CD4-positive, alpha-beta T cell treated with Interleukin-17A for 1 hour (primary cell): Measurements from ENCODE around the gene ATG7.
"Not testable (repeated sequence)": the region's sequence is repeated elsewhere in the genome, so short reads cannot be mapped to it uniquely, and the experiment has no call there.

Source experiments
- DNase-seq: peaks from one replicate; pipeline ENCODE4 v3.0.0-alpha.2; 2020

Gene ATG7

DNA sequence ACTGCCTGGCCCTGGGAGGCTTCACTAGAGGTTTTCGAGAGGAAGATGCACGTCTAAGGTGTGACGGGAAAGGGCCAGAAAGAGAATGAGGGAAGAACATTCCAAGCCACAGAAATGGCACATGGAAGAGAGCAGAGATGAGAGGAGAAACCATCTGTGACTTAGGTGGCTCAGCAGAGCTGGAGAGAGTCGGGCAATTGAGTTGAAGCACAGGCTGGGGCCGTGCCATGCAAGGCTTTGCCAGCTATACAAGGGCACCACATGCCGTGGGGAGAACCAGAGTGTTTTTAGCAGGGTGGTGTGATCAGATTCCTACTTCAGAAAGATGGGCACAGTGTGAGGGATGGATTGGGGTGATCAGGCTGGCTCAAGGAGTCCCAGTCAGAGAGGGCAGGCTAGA, 245.4 kb downstream of the ATG7 start:
- DNase-seq = no peak

DNA sequence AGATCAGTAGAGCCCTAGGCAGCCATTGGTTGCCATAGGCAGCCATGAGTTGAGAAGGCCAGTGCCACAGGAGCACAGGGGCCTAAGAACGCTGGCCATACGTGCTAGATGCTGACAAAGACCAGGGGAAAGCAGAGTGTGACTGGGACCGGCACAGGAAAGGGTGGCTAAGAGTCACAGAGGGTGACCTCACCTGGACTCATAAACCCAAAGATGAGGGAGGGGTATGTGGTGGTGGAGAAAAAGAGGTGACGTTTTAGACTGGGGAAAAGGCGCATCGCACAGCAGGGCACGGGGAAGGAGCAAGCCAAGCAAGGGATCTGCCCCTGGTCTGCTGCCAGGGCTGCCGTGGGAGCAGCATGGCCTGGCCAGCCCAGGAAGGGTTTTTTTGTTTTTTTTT, 249.0 kb downstream of the ATG7 start:
- no peak for DNase-seq

DNA sequence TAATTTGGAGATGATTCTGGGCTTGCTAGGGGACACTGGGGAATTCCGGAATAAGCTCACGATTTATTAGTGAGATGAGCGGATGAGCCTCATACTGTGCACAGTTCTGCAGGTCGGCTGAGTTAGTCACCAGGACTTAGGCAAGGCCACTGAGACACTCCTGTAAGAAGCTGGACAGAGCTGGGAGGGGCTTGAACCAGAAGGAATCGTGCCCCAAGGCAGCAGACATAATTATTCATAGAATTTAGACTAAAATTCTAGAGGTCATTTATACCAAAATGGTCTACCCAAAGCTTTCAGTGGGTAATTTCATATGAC, 250.2 kb downstream of the ATG7 start:
- no peak for DNase-seq

DNA sequence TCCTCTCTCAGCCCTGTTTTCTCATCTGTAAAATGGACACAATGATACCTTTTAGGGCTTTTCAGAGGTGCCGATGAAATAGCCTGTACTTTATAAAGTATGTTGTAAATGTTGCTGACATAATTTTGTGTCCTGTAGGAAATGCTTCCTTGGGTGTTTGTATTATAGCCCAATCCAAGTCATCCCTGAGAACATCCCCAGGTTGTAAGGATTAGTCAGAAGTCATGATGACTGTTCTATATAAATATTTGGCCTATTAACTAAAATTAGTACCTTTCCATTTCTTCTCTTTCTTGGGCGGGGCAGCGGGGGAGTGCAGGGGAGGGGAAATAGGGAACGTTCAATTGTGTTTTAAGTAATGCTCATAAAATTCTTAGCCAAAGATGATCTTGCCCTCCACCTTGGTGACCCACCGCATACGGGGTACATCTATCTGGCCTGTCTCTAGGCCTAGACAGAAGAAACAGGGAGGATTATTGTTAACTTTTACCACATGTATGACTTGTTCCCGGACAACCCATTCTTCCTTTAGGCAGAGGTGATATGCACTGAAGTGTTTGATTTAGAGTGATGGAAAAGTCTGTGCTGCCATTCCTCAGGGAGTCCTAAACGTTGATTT, 250.9 kb downstream of the ATG7 start:
- no peak for DNase-seq

DNA sequence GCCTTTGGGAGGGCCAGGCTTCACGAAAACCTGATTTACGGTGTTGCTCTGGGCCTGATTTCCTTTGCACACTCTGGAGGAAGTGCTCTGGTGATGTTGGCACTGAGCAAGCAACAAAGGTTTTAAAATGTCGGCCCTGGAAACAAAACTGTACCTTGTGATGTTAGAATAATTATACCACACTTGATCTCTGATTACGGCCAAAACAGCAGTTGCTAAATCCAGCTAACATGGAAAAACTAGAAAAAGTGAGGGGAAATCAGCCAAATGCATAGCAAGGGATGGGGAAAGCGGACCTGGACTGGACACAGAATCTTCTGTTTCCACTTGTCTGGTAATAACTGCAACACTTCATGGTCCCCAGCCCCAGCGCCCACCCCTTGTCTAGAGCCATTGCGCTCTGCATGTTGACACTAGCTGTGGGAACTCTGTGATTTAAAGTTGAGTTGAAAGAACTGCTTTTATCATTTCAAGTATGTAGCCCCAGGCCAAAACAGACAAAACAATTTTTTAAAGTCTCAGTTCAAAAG, 251.4 kb downstream of the ATG7 start:
- DNase-seq = no peak

DNA sequence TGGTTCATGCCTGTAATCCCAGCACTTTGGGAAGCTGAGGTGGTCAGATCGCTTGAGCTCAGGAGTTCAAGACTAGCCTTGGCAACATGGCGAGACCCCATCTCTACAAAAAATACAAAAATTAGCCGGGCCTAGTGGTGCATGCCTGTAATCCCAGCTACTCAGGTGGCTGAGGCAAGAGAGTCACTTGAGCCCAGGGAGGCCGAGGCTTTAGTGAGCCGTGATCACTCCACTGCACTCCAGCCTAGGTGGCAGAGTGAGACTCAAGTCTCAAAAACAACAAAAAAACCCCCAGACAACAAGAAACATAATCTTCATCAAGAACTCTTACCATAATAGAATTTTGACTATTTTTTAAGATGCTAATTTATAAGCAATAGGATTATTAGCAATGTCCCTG, 253.9 kb downstream of the ATG7 start:
- not testable (repeated sequence) for DNase-seq

DNA sequence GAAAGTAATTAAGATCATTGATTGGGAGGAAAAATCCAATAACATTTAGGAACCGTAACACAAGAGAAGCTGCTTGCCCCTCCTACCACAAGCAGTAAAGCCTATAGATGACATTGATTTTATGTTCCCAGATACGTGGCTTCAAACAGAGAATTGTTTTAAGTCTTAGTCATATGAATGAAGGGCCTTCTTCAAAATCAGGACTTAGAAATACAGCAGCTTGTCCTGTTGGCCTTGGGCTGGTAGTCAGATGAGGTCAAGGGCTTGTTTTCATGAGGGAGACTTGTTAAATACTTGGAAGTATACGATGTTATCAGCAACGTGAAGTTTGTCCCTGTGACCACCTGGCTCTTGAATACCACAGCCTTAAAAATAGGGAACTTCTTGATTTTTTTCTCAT, 257.1 kb downstream of the ATG7 start:
- DNase-seq = no peak

DNA sequence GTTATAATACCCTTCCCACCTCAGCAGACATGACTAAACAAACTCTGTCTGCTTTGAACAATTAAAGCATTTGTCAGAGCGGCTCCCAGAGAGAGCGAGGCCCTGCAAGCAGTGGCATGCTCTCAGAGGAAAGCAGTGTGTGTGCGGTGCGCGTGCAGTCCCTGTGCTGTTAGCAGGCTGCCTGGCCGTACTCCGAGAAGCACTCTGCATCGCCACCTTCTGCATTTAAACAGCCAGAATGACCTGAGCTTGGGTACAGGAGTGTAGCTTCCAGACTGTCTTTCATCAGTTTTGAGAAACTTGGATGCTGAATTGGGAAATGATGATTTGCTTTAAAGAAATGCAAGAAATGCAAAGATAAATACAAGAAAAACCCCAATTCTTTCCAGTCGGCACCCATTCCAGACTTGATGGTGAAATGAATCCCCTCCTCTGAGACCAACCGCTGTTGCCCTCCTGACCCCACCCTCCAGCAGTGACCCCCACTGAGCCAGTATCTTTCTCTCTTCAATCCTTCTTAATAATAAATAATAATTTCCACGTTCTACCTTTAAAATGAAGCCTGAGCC, 258.0 kb downstream of the ATG7 start:
- no peak for DNase-seq

DNA sequence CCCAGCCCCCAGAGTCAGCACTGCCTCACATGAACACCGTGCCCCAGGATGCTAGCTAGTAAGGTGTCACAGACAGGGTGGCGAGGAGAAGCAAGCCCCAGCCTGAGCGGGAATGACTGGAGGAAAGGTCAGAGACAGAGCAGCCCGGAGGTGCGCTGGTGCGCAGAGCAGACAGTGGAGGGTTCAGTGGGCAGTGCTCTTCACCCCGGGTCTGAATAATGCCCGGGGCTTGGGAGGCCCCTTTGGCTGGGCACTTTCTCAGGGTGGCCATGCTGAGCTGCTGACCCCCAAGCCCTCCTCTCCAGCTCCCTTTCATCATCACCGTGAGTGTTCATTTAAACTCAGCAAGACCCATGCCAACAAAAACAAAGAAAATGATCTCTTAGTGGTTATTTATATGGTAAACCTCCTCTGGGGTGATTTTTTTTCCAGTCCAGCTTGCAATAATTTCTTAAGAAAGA, 260.8 kb downstream of the ATG7 start:
- no peak for DNase-seq

DNA sequence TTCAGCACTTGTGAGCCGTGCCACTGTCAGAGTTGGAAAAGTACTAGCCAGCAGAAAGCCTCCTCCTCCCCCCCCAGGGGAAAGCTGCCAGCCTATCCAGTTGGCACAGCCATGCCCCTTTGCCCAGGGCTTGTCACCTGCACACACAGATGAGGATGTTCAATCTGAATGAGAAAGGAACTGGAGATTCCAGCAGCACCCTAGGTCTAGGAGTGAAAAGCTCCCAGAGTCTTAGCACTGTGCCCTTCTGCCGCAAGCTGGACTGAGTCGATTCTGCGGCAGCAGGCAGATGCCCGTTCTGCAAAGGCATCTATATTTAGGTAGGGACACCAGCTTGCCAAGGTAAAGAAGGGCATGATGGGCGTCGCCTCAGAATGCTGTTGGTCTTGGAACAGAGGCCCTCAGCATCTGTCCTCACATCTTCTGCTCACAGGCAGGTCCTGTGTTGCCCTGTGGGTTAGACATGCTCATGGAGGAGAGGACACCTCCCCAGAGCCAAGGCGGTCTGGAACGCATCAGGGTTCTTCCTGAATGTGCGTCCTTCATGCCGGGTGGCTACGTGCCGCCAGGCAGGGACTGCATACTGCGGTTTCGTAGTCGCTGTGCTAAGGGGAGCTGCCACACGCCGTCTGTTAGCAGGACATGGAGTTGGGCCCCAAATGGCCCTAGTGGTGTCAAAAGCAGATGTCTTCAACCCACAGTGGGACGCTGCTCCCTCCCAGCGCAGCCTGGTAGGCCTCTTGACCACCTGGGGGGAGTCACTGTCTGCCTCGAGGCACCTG, 262.0 kb downstream of the ATG7 start:
- DNase-seq = no peak

DNA sequence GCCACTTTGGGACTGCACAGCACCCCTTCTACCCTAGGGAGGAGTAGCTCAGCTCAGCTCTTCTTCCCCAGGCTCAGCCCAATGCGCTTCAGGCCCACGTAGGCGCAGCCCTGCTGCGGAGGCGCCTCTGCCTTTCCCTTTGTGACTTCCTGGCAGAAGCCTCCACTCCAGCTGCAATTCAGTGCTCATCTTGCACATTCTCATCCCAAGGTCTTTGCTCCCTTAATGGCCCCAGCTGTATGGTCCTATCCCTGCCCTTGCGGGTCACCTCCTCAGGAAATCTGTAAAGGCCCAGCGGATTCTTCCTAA, 262.6 kb downstream of the ATG7 start:
- no peak for DNase-seq

DNA sequence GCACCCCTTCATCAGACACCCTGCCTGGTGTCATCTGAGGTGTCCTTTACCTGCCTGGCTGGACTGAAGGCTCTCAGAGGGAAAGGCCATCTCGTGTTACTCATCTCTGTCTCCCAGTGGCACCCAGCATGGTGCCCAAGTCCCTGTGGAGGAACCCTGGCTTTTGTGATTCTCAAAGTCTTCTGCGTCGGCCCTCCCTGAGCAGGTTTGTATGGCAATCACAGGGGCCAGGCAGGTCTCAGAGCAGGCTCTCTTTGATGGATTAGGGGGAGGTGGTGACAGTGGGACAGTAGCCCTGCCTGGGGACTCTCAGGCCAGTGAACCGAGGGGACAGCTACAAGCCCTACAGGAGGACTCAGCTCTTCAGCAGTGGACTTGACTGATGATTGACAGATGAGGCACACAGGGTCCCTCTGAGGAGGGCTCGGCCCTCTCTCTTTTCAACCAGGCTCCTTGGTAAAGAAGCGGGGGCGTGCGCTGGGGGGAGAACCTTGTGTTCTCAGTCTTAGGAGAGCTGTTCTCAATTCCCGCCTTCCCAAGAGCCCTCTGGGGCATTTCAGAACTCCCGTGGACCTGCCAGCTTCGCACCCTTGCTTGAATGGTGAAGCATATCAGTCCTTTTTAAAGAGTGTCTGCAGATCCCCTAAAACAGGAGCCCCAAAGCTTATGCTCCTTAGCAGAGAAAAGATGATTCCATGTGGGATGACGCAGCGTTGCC, 263.2 kb downstream of the ATG7 start:
- no peak for DNase-seq

DNA sequence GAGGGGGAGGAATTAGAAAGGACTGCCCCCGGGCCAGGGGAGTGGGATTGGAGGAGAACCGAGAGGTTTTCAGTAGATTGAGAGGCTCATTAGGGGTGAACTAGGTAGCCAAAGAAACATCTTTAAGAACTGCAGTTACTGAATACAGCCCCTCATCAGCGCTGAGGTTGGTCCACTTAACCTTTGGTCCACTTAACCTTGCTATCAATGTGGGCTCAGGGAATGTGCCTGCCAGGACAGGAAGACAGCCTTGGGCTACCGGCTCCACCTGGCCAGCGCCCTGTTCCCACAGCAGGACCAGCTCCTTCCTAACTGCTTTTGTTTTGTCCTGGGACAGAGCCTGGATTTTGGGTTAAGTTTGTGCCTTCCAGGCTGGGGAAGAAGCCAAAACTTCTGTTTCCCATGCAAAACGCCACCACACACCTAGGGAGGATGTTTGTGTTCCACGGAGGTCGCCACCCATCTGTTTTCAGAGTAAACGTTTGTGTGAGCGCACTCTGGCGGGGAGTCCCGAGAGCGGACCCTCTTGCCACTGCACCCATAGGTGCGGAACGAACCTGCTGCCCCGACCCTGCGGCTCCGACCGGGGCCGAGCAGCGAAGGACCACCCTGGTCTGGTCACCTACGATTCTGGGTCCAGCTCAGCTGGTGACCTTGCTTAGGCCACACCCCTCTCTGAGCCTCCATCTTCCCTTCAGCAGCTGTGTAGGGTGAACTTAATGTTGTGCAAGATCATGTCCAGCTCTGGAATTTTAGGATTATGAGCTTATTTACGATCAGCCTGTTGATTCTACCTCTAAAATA, 264.1 kb downstream of the ATG7 start:
- DNase-seq = no peak

DNA sequence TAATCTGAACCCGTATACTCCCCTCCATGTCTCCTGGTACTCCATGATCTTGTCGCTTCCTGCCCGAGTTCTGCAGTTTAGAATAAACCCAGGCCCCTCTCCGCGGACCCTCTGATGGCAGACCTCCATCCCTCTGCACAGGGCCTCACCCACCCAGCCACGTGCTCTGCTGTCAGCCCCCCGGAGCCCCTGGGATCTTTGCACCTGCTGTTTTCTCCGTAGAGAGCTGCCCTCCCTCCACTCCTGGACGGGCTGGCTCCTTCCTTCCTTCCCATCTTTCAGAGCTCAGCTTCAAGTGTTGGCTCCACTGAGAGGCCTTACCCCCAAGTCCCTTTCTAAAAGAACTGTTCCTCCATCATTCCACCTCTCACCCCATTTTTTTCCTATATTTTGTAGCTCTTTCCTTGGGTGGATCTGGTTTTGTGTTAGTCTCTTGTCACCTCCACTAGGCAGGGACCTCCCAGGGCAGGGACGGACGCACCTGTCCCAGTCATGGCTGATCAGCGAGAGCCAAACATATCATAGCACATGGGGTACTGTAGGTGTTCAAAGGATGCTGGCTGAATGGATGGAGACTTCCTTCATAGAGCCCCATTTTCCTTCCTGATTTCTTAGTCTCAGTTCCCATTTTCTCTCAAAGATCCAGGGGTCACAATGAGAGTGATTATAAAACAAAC, 264.9 kb downstream of the ATG7 start:
- DNase-seq = no peak

DNA sequence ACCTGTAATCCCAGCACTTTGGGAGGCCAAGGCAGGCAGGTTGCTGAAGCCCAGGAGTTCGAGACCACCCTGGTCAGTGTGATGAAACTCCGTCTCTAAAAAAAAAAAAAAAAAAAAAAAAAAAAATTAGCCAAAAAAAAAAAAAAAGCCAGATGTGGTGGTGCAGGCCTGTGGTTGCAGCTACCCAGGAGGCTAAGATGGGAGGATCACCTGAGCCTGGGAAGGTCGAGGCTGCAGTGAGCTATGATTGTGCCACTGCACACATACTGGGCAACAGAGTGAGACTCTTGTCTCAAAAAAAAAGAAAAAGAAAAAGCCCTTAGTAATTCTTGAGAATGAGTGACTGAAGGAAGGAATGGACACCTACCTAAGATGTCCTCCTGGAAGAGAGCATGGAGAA, 266.4 kb downstream of the ATG7 start:
- no peak for DNase-seq

DNA sequence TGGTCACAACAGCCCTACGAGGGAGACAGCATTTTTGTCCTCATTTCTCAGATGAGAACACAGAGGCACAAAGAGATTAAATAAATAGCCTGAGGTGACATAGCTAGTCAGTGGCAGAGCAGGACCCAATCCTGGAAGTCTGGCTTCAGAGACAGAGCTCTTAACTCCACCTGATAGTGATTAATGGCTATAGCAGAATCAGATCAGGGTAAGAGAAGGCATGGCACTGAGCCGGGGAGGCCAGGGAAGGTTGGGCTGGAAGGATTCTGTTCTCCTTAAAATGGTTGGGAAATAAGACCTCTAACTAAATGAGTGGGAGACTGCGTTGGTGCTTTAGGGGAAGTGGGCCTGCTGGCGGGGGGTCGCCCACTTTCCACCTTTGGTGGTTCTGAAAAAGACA, 267.0 kb downstream of the ATG7 start:
- DNase-seq = no peak

DNA sequence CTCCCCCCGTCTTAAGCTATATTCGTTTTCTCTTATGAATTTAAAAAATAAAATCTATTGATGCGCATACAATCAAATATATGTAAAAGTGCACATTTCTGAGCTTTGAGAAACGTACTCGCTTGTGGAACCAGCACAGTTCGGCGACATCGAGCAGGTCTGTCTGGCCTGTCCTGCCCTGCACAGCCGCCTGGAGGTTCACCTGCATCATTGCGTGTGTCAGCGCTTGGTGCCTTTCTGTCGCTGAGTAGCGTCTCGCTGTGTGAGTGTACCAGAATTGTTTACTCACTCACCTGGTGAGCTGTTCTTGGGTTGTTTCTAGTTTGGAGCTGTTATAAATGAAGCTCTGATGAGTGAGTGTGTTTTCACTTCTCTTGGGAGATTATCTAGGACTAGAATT, 267.5 kb downstream of the ATG7 start:
- DNase-seq = no peak

DNA sequence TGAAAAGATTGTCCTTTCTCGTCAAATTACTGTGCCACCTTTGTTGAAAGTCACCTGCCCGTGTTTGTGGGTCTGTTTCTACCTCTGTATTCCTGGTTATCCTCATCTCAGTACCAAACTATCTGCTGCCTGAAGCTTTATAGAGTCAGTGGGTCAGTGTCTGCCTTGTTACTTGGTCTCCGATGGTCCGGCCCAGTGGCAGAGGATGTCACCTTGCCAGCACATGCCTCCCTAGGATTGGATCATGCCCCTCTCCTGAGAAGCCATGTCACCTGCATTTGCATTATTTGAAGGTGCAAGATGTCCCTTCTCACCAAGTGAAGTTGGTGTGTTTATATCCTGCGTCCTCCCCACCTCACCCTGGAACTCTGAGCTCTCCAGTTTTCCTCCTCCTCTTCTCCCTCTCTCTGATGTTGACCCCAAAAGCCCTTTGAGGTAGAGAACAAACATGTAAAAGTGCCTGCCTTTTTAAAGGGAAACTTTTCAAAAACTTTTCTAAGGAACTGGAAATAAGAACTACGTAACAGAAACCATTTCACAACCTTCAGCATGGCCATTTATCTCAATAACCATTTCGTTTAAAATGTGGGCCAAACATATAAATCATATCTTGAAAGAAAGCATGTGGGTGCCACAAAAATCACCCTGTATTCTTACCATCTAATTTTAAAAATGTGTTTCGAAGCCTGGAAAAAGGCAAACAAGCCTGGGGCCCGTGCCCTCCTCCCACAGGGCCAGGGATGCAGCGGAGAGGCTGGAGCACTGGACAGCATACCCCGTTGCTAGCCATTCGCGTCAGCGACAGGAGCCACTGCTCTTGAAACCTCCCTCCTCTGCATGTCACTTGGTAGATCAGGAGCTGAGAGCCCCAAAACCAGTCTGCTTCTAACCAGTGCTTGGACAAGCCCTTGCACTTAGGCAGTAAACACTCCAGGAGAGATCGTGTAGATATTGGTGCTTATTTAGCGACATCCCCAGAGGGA, 269.4 kb downstream of the ATG7 start:
- DNase-seq = no peak

DNA sequence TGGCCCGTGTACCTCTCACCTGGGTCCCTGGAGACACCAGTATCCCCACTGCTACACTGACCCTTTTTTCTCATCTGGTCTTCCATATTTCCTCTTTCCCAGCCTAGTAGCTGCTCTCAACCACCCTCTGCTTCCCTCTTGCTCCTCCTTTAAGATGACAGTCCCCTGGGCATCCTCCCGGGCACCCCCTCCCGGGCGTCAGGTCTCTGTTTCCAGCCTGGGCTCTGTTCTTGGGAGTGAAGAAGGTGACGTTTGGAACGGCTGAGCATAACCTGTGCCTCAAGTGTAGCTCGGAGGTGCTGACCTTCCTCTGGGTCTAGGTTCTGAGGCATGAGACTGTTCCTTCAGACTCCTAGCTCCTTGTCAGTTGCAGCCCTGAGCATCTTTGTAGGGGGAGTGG, 270.4 kb downstream of the ATG7 start:
- no peak for DNase-seq

DNA sequence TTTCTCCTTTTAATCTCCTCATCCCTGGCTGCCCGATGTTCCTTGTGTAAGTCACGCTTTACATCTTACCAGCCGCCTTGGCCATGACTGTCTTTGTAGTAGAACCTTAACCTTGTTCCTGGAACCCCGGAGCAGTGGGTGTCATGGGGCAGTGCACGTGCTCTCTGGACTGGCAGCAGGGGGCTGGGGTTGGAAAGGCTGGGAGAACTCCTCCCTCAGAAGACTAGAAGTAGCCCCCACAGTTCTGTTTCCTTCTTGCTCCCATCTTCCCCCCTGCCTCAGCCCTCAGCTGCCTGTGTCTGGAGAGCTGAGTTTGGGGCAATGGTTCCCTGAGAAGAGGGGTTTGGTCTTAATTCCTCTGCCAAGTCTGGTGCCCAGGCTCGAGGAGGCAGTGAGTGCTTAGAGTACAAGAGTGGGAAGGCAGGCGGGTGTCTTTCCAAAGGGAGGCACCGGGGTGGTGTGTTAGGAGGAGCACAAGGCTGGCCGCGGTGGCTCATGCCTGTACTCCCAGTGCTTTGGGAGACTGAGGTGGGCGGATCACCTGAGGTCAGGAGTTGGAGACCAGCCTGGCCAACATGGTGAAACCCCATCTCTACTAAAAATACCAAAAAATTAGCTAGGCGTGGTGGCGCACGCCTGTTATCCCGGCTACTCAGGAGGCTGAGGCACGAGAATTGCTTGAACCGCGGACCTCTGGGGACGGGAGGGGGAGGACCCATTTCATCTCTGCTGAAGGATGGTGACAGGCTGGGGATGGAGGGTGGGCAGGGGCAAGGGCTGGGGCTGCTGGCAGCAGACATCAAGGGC, 271.1 kb downstream of the ATG7 start:
- no peak for DNase-seq
